ENCODE measurements around the gene MTHFD2L.

DNA sequence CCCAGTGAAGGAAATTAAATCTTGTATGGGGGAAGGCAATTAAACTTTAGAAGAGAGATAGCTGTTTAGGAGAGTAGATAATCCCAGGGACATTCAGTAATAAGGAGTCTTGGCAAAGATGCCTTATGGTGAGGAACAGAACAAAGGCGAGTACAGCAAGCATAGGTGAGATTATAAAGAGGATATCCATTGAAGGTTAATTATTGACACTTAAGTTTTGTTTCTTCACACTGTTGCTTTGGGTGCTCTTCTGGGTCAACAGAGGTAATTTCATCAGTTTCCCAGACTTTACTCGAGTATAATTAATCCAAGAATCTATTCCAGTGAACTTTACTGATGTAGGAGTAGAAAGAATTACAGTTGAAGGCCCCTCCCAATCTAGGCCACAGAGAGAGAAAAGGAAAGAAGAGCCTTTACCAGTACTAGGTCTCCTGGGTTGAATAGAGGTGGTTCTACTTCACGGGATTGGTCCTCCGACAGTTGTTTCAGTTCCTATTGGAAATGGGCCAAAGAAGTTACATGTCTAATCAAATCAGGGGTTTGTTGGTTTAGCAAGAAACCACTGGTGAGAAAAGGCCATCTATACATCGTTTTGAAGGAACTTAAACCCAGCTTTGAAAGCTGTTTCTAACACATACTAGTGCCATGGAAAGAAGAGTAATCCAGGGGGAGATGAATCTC is 177.6 kb downstream of the MTHFD2L start:
- TF ChIP-seq EZH2 (IDR thresholded peaks at IDR 0.05; ENCODE audit: low read length, unreplicated experiment) (no peak), EZH2phosphoT487 (IDR thresholded peaks at IDR 0.05; ENCODE audit: borderline replicate concordance, low read length) (no peak)
- TF ChIP-seq, protein P1, sequence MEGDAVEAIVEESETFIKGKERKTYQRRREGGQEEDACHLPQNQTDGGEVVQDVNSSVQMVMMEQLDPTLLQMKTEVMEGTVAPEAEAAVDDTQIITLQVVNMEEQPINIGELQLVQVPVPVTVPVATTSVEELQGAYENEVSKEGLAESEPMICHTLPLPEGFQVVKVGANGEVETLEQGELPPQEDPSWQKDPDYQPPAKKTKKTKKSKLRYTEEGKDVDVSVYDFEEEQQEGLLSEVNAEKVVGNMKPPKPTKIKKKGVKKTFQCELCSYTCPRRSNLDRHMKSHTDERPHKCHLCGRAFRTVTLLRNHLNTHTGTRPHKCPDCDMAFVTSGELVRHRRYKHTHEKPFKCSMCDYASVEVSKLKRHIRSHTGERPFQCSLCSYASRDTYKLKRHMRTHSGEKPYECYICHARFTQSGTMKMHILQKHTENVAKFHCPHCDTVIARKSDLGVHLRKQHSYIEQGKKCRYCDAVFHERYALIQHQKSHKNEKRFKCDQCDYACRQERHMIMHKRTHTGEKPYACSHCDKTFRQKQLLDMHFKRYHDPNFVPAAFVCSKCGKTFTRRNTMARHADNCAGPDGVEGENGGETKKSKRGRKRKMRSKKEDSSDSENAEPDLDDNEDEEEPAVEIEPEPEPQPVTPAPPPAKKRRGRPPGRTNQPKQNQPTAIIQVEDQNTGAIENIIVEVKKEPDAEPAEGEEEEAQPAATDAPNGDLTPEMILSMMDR (conservative IDR thresholded peaks at IDR 0.05; ENCODE audit: low read depth, low read length): no peak

Measured in PC-3 (cell line).